ENCODE results near the gene ITIH2.

ITIH2 gene

DNA sequence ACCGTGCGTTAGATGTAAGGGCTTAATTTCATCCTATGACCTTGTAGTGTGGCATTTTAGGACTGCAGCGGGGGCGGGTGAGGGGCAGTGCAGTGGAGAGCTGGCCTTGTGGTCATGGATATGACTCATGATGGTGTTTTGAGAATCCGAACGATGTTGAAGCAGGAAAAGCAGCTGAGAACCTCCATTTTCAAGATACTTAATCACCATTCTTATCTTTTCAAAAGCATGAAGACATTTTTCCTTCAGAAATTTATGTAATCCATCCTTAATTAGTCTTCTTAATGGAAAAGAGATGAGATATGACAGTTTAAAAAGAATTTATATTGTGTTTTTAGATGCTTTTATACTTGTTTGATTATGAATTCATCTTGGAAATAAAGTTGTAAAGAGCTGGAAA, 94.5 kb downstream of the ITIH2 start:
- Histone ChIP-seq H3K79me2 (ENCODE audit: low read length) (peaks cover 39% of the 10 kb centered on the region), H3K4me2 (ENCODE audit: low read length) (no peak overlapping the region)

More for the DNA sequence above, 94.5 kb downstream of the ITIH2 start:
- Histone ChIP-seq H3K4me1 (ENCODE audit: low read length) (no peaks in the 10 kb centered on the region), H3K27ac (ENCODE audit: low read length) (no peak overlapping the region), H2AFZ (ENCODE audit: low read depth, low read length) (no peak overlapping the region), H4K20me1 (ENCODE audit: insufficient read depth, low read length) (peaks cover 21% of the 10 kb centered on the region), H3K9ac (ENCODE audit: low read length) (no peak overlapping the region), H3K36me3 (replicated peaks; ENCODE audit: low read depth, low read length) (peaks cover 33% of the 10 kb centered on the region), H3K27me3 (ENCODE audit: low read depth, low read length) (no peaks in the 10 kb centered on the region), H3K4me3 (ENCODE audit: low read length) (no peak overlapping the region), H3K9me3 (ENCODE audit: insufficient read depth, low read length) (no peaks in the 10 kb centered on the region)
- TF ChIP-seq EZH2phosphoT487 (IDR thresholded peaks at IDR 0.05; ENCODE audit: low read depth) (no peak), CTCF (IDR thresholded peaks at IDR 0.05; ENCODE audit: low read depth, low read length) (no peak)
